GM21367 (cell line): ENCODE data around the gene CTR9.

Source experiments
- ATAC-seq: cut with Tn5 transposase; IDR thresholded peaks from one replicate; pipeline ENCODE4 v1.9.1; 2021; ENCODE audit not compliant: unreplicated experiment

CTR9 gene

GRCh38 chr11:10742460-10743208, 8.4 kb upstream of the CTR9 start:
- no peak for ATAC-seq

GRCh38 chr11:10743354-10744000, 7.6 kb upstream of the CTR9 start:
- no peak for ATAC-seq

GRCh38 chr11:10744206-10744605, 6.8 kb upstream of the CTR9 start:
- ATAC-seq, result no peak

- no peak for ATAC-seq
These were observed 4.2 kb upstream of the CTR9 start for GRCh38 chr11:10746871-10747270.

- no peak for ATAC-seq
These were observed 3.3 kb upstream of the CTR9 start for GRCh38 chr11:10747733-10748132.

- ATAC-seq, result no peak
These were observed 1.6 kb upstream of the CTR9 start for GRCh38 chr11:10749476-10749875.

- ATAC-seq, result no peak
These were observed 515 bp downstream of the CTR9 start for GRCh38 chr11:10751581-10751940.

GRCh38 chr11:10752061-10752460, 1.0 kb downstream of the CTR9 start:
- ATAC-seq, result no peak

GRCh38 chr11:10752486-10752885, 1.4 kb downstream of the CTR9 start:
- ATAC-seq, result no peak

- ATAC-seq, result no peak
These were observed 7.9 kb downstream of the CTR9 start for GRCh38 chr11:10758957-10759356.

GRCh38 chr11:10761085-10761698, 10.1 kb downstream of the CTR9 start:
- ATAC-seq, result no peak

GRCh38 chr11:10762185-10762584, 11.1 kb downstream of the CTR9 start:
- ATAC-seq, result peak; percentile 92

- ATAC-seq, result no peak
These were observed 11.9 kb downstream of the CTR9 start for GRCh38 chr11:10762913-10763421.

GRCh38 chr11:10763766-10764165, 12.7 kb downstream of the CTR9 start:
- no peak for ATAC-seq

GRCh38 chr11:10764412-10764811, 13.4 kb downstream of the CTR9 start:
- ATAC-seq, result no peak

GRCh38 chr11:10770626-10771254, 19.7 kb downstream of the CTR9 start:
- no peak for ATAC-seq

- no peak for ATAC-seq
These were observed 20.4 kb downstream of the CTR9 start for GRCh38 chr11:10771457-10771856.

GRCh38 chr11:10774811-10775210, 23.8 kb downstream of the CTR9 start:
- ATAC-seq, result no peak

- no peak for ATAC-seq
These were observed 26.3 kb downstream of the CTR9 start for GRCh38 chr11:10777393-10777793.

GRCh38 chr11:10777806-10778205, 26.8 kb downstream of the CTR9 start:
- ATAC-seq, result no peak

GRCh38 chr11:10778217-10778970, 27.3 kb downstream of the CTR9 start:
- ATAC-seq, result no peak
